K562 (cell line): ENCODE data around the gene APLF. TPM values are rescaled to one million over a fixed set of nuclear protein-coding genes. Genes with fewer than 3 reads are reported as not detected.

Experiments
- ATAC-seq: fragments of 200-7000 bp; cut with Tn5 transposase; 3 replicates; pipeline ENCODE4 v1.9.1; 2020; ENCODE audit warnings: moderate library complexity
- BruUV-seq: library from RNA; stranded (reverse); fragments of 400-500 nt; replicated peaks from 2 replicates; lab custom pipeline; 2021; lab: Mats Ljungman, UMichigan
- CTCF ChIA-PET: fragments of 300-600 bp; formaldehyde crosslinking; extraction: SDS; loops from one replicate; lab custom pipeline; 2021; ENCODE audit warnings: low intra/inter-chr PET ratio; lab: Yijun Ruan, JAX
- POLR2A ChIA-PET: fragments of 300-600, 350-650 bp; sonication (Branson Sonifier 250); formaldehyde crosslinking; extraction: SDS; loops from one replicate; lab custom pipeline; 2021; ENCODE audit warnings: antibody characterized with exemption, inconsistent platforms; lab: Yijun Ruan, JAX
- DNase-seq, 4 experiments: peaks; one replicate each; pipeline versions ENCODE4 v3.0.0 to v3.0.0-alpha.2; 2011 to 2018; ENCODE audit warnings: low spot score in 3 of 4, mixed read lengths in 3 of 4; ENCODE audit errors: extremely low read depth in 1 of 4
- FAIRE-seq: peaks from 2 replicates; lab custom pipeline; 2011; peaks lifted over from hg19 to GRCh38; lab: Jason Lieb, UNC
- H2AFZ ChIP-seq: 2 replicates; pipeline ENCODE4 v1.6.0; 2011; ENCODE audit warnings: low read depth, low read length, control low read depth, inconsistent platforms
- H3K27ac ChIP-seq: fragments of 200-600 bp; 3 replicates; pipeline ENCODE4 v1.8.0; 2011; ENCODE audit warnings: low read depth, mild to moderate bottlenecking, control low read depth, inconsistent platforms, low read length, moderate library complexity, mixed read lengths; ENCODE audit errors: extremely low read depth
- H3K27me3 ChIP-seq, 2 experiments: fragments of 300-600 bp in 1 of 2; 2 replicates in 1 of 2; 3 replicates in 1 of 2; pipeline versions ENCODE4 v1.6.0 to v1.8.0; 2011; ENCODE audit warnings: inconsistent platforms in 2 of 2, low read length in 2 of 2, mild to moderate bottlenecking in 1 of 2, mixed read lengths in 1 of 2, moderate library complexity in 1 of 2; ENCODE audit not compliant: control insufficient read depth in 2 of 2, insufficient read depth in 2 of 2
- H3K36me3 ChIP-seq: fragments of 300-600 bp; 3 replicates; pipeline ENCODE4 v1.8.0; 2011; ENCODE audit warnings: mild to moderate bottlenecking, low read length, inconsistent platforms; ENCODE audit not compliant: control insufficient read depth, insufficient read depth
- H3K4me1 ChIP-seq, 2 experiments: fragments of 200-600 bp in 1 of 2; replicated peaks in 1 of 2; 2 replicates in 1 of 2; 3 replicates in 1 of 2; pipeline versions ENCODE4 v1.5.1 to v1.8.0; 2011; ENCODE audit warnings: inconsistent platforms in 2 of 2, low read length in 2 of 2, mild to moderate bottlenecking in 1 of 2, mixed read lengths in 1 of 2, moderate library complexity in 1 of 2; ENCODE audit not compliant: control insufficient read depth in 2 of 2, insufficient read depth in 2 of 2
- H3K4me2 ChIP-seq: 2 replicates; pipeline ENCODE4 v1.6.1; 2011; ENCODE audit warnings: low read length, control low read depth, inconsistent platforms, mixed read lengths; ENCODE audit not compliant: insufficient read depth
- H3K4me3 ChIP-seq: fragments of 200-600 bp; sonication (generic), shearing (Covaris generic); 2 replicates; pipeline ENCODE4 v1.5.1; 2016; ENCODE audit warnings: control low read depth, inconsistent platforms
- H3K79me2 ChIP-seq: fragments of 200-600 bp; 3 replicates; pipeline ENCODE4 v1.8.0; 2011; ENCODE audit warnings: low read length, inconsistent platforms; ENCODE audit not compliant: control insufficient read depth, insufficient read depth
- H3K9ac ChIP-seq, 2 experiments: 2 replicates each; pipeline versions ENCODE4 v1.6.0 to v1.6.1; 2011; ENCODE audit warnings: low read depth in 2 of 2, low read length in 2 of 2, control low read depth in 1 of 2, inconsistent platforms in 1 of 2, mild to moderate bottlenecking in 1 of 2, mixed read lengths in 1 of 2; ENCODE audit not compliant: insufficient read depth in 1 of 2
- H3K9me1 ChIP-seq: one replicate; pipeline ENCODE4 v1.6.0; 2011; ENCODE audit warnings: inconsistent platforms, mild to moderate bottlenecking, low read length, moderate library complexity; ENCODE audit not compliant: control insufficient read depth, insufficient read depth
- H3K9me3 ChIP-seq: replicated peaks from 2 replicates; pipeline ENCODE4 v1.5.1; 2011; ENCODE audit warnings: low read depth, low read length, inconsistent platforms; ENCODE audit not compliant: control insufficient read depth, insufficient read depth
- H4K20me1 ChIP-seq: replicated peaks from 2 replicates; pipeline ENCODE4 v1.6.1; 2011; ENCODE audit warnings: low read length, inconsistent platforms, mixed read lengths; ENCODE audit not compliant: control insufficient read depth, insufficient read depth
- BCOR ChIP-seq: fragments of 450-650 bp; IDR thresholded peaks from 2 replicates; pipeline ENCODE4 v1.6.1; 2016
- CHD1 ChIP-seq: fragments of 200-600 bp; sonication (generic); IDR thresholded peaks from one replicate; pipeline ENCODE4 v1.6.1; 2012; ENCODE audit warnings: mild to moderate bottlenecking, moderate library complexity, low read length, inconsistent platforms
- EP300 ChIP-seq: IDR thresholded peaks from 2 replicates; pipeline ENCODE4 v1.6.1; 2012; ENCODE audit warnings: low read length, improper control_type of control experiment
- ETV5 ChIP-seq: sonication (generic); formaldehyde crosslinking; IDR thresholded peaks from 2 replicates; pipeline ENCODE4 v1.4.0; 2020; ENCODE audit warnings: low read depth, mild to moderate bottlenecking, missing genetic modification reagents
- FOXA3 ChIP-seq, 2 experiments: fragments of 450-650 bp in 1 of 2; sonication (generic) in 1 of 2; formaldehyde crosslinking; IDR thresholded peaks in 1 of 2; conservative IDR thresholded peaks in 1 of 2; 2 replicates each; pipeline versions ENCODE4 v1.4.0 to v1.8.0; 2020 to 2022; ENCODE audit warnings: mild to moderate bottlenecking in 2 of 2, missing genetic modification reagents in 1 of 2
- MTF1 ChIP-seq: fragments of 250-450 bp; sonication (Bioruptor Pico); IDR thresholded peaks from 2 replicates; pipeline ENCODE4 v1.9.0; 2021; ENCODE audit warnings: moderate library complexity, mild to moderate bottlenecking, inconsistent platforms, borderline replicate concordance
- SREBF2 ChIP-seq: sonication (generic); formaldehyde crosslinking; IDR thresholded peaks from 2 replicates; pipeline ENCODE4 v1.4.0; 2020; ENCODE audit warnings: mild to moderate bottlenecking, missing genetic modification reagents
- ZFP30 ChIP-seq: fragments of 250-450 bp; sonication (Bioruptor Pico); IDR thresholded peaks from 2 replicates; pipeline ENCODE4 v1.8.0; 2022; ENCODE audit warnings: moderate library complexity, mild to moderate bottlenecking, inconsistent platforms, borderline replicate concordance
- ZNF134 ChIP-seq: fragments of 250-450 bp; sonication (Bioruptor Pico); conservative IDR thresholded peaks from 2 replicates; pipeline ENCODE4 v1.4.0; 2020
- ZNF212 ChIP-seq: fragments of 450-650 bp; formaldehyde crosslinking; IDR thresholded peaks from 2 replicates; pipeline ENCODE4 v1.4.0; 2020; ENCODE audit warnings: mild to moderate bottlenecking
- ZNF316 ChIP-seq: fragments of 450-650 bp; IDR thresholded peaks from 2 replicates; pipeline ENCODE4 v1.6.1; 2016
- ZNF384 ChIP-seq: IDR thresholded peaks from 2 replicates; pipeline ENCODE4 v1.6.1; 2012; ENCODE audit warnings: low read depth, low read length, improper control_type of control experiment
- ZNF780A ChIP-seq: fragments of 250-450 bp; sonication (Bioruptor Pico); IDR thresholded peaks from 2 replicates; pipeline ENCODE4 v1.5.0; 2021; ENCODE audit warnings: mild to moderate bottlenecking
- WGBS: fragments of 100-300 bp; shearing (Covaris generic); methylation state at CpG from one replicate; pipeline ENCODE4 v1.1.6; 2016; ENCODE audit warnings: low coverage, mixed read lengths; ENCODE audit not compliant: insufficient coverage; ENCODE audit errors: missing lambda C conversion rate; 5-methylcytosine and 5-hydroxymethylcytosine counted together
- in situ Hi-C: fragments of 300-500 bp; cut with MboI; formaldehyde crosslinking; loops from 4 replicates; pipeline ENCODE4 v1.15.0; 2018; ENCODE audit warnings: inconsistent platforms, mixed read lengths
- intact Hi-C: fragments of 100-400 bp; cut with micrococcal nuclease; formaldehyde crosslinking; loops from 2 replicates; pipeline ENCODE4 v1.14.2; 2022
- polyA plus RNA-seq, 8 experiments: library from polyadenylated mRNA; depleted of rRNA in 4 of 8; stranded (reverse) in 5 of 8; unstranded in 3 of 8; fragments of >200 nt; fragmentation: Nextera tagmentation in 2 of 8; fragmentation: Illumina TruSeq in 1 of 8; extraction: Ambion mirVana in 2 of 8; extraction: Trizol in 1 of 8; gene quantifications; 2 replicates each; pipeline versions ENCODE4 v1.2.1 to v1.2.3, GENCODE V29; 2011 to 2014; ENCODE audit warnings: inconsistent platforms in 1 of 8, missing spikeins in 1 of 8
- total RNA-seq, 7 experiments: library from RNA; depleted of rRNA in 6 of 7; stranded (reverse); fragments of >200 nt in 6 of 7; fragmentation: Illumina TruSeq in 2 of 7; extraction: Trizol in 2 of 7; gene quantifications; 2 replicates each; pipeline versions ENCODE4 v1.2.1 to v1.2.3, GENCODE V29; 2011 to 2021; ENCODE audit warnings: low replicate concordance in 1 of 7
- TF ChIP-seq, protein P1 (sequence below): fragments of 450-650 bp; formaldehyde crosslinking; IDR thresholded peaks from 2 replicates; pipeline ENCODE4 v1.4.0; 2020; ENCODE audit warnings: mild to moderate bottlenecking, moderate library complexity

APLF gene
- total and polyA plus RNA-seq, 9 of the 15 experiments (the other 6 are each of a cell fraction or from before 2014, with no cell fraction given): 0.07 to 1.1 (median 0.71) TPM

DNA sequence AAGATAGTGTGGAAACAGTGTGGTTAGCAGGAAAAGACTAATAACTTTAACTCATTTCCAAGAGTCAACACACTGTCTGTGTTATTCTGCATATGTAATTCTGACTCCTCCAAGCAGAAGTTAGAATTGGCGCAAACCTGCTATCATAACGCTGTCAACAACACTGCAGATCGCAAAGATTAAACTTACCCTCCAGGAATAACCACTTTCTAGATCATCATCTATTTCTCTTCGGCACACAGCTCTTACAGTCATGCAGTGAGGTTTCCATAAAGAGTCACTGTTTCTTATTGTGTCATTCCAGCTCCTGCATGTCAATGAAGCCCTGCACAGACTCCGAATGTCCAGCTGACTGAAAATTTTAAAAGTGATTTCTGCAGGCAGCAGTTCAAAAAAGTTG is 2.7 kb upstream of the APLF start:
- Histone ChIP-seq H3K9ac (no peak overlapping the region), H3K4me3 (no peak overlapping the region), H3K4me1 (peaks cover 8 to 24% of the 10 kb centered on the region in 2 experiments; a peak in 4 of 5 replicates), H3K27me3 (no peaks in the 10 kb centered on the region; a peak in 1 of 5 replicates), H4K20me1 (no peaks in the 10 kb centered on the region), H3K79me2 (peaks cover 3% of the 10 kb centered on the region; the same call in 2 of the 3 replicates), H3K9me3 (no peaks in the 10 kb centered on the region), H3K4me2 (no peak overlapping the region; the same call in 1 of the 2 replicates), H2AFZ (0 out of 2 replicates have a peak overlapping the region, but pooled peaks have one; percentile 6), H3K36me3 (no peaks in the 10 kb centered on the region; the same call in 2 of the 3 replicates), H3K9me1 (no peaks in the 10 kb centered on the region), H3K27ac (no peak overlapping the region)
- FAIRE-seq: no peak
- ATAC-seq: no peak
- in situ Hi-C loops (loop anchor here (10.0 kb wide), 1 partner anchor 370 kb away; no protein-coding TSS in a partner anchor), intact Hi-C loops (no loop called here)
- TF ChIP-seq FOXA3 (CRISPR knock-in tag; conservative IDR thresholded peaks at IDR 0.05 in 1 of 2, IDR thresholded peaks at IDR 0.05 in 1 of 2): peak in 1 of 2 experiments; percentile 30; a peak in 1 of 4 replicates
- TF ChIP-seq EP300: no peak
- no TSS peak for BruUV-seq
- CTCF ChIA-PET: no interaction called here
- no peak for DNase-seq
- 44% methylated on average over 5 of the region's 5 CpGs for WGBS
- POLR2A ChIA-PET: no interaction called here

DNA sequence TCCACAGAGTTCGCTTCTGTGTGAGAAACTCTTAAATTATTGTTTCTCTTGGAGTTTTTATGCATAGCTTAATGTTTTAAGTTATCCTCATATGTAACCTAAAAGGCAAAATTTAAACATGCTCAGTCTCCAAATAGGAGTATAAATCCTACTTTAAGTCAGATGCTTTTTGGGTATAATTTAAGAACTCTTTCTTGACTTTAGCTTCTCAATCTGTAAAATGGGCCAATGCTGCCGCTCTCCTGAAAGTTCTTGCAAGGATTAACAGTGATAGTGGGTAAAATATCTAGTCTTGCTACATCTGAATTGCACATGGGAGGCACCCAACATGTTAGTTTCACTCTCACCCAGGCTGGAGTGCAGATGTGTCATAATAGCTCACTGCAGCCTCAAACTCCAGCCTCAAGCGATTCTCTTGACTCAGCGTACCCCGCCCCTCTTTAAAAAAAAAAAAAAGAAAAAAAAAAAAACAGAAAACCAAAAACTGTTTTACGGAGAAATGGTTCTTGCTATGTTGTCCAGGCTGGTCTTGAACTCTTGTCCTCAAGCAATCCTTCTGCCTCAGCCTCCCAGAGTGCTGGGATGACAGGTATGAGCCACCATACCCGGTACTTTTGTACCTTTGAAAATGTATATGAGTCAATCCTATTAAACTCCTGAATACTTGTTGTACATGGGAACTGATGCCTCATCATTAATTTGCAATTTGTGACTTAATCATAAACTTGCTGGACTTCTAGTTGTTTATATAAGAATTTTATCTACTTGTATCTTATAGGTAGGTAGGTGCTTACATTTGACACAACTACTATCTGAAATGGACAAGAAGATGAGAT is 2.1 kb upstream of the APLF start:
- Histone ChIP-seq H3K4me3 (no peak overlapping the region), H3K9me3 (no peaks in the 10 kb centered on the region), H3K9me1 (no peaks in the 10 kb centered on the region), H3K36me3 (no peaks in the 10 kb centered on the region; the same call in 2 of the 3 replicates), H3K9ac (no peak overlapping the region), H3K4me2 (no peak overlapping the region; the same call in 1 of the 2 replicates), H3K27me3 (no peaks in the 10 kb centered on the region; a peak in 1 of 5 replicates), H3K4me1 (peaks cover 8 to 30% of the 10 kb centered on the region in 2 experiments; a peak in 4 of 5 replicates), H4K20me1 (no peaks in the 10 kb centered on the region), H3K79me2 (peaks cover 3% of the 10 kb centered on the region; the same call in 2 of the 3 replicates), H3K27ac (no peak overlapping the region), H2AFZ (no peak overlapping the region)
- BruUV-seq: no TSS peak
- ATAC-seq (no peak), FAIRE-seq (no peak), DNase-seq (no peak)
- in situ Hi-C loops: loop anchor here (10.0 kb wide), 1 partner anchor 370 kb away; no protein-coding TSS in a partner anchor
- WGBS: 76% methylated on average over 7 of the region's 7 CpGs
- intact Hi-C loops: no loop called here
- ChIA-PET CTCF (no interaction called here), POLR2A (interaction anchor here (0.5 to 1.4 kb wide), 5 partner anchors 27 to 253 kb away, joined by 3 to 5 read pairs (median 3); no protein-coding TSS in a partner anchor)
- no peak for TF ChIP-seq ZNF212 (CRISPR knock-in tag)
- TF ChIP-seq ZNF134 (CRISPR knock-in tag): no peak
- no peak for TF ChIP-seq ZFP30 (CRISPR knock-in tag)
- TF ChIP-seq, protein P1, sequence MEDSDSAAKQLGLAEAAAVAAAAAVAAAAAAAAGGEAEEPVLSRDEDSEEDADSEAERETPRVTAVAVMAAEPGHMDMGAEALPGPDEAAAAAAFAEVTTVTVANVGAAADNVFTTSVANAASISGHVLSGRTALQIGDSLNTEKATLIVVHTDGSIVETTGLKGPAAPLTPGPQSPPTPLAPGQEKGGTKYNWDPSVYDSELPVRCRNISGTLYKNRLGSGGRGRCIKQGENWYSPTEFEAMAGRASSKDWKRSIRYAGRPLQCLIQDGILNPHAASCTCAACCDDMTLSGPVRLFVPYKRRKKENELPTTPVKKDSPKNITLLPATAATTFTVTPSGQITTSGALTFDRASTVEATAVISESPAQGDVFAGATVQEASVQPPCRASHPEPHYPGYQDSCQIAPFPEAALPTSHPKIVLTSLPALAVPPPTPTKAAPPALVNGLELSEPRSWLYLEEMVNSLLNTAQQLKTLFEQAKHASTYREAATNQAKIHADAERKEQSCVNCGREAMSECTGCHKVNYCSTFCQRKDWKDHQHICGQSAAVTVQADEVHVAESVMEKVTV (CRISPR knock-in tag): no peak
- TF ChIP-seq ZNF780A: no peak
- peak; percentile 11; the same call in 1 of the 2 replicates for TF ChIP-seq ZNF316
- 0 out of 2 replicates have a peak, but pooled peaks have one; percentile 48 for TF ChIP-seq BCOR
- TF ChIP-seq MTF1 (CRISPR knock-in tag): no peak
- no peak for TF ChIP-seq CHD1
- no peak for TF ChIP-seq ETV5 (CRISPR knock-in tag)
- no peak for TF ChIP-seq SREBF2 (CRISPR knock-in tag)
- TF ChIP-seq ZNF384: peak; percentile 51; the same call in 1 of the 2 replicates
